HepG2 (cell line): ENCODE data around the gene SPIN1. TPM values are rescaled to one million over a fixed set of nuclear protein-coding genes. Genes with fewer than 3 reads are reported as not detected.
A peak's percentile ranks its signal among the peaks of the same experiment; 100 is the strongest.

ENCODE experiments used
- GPBP1L1 ChIP-seq: sonication (generic); formaldehyde crosslinking; IDR thresholded peaks from 2 replicates; pipeline ENCODE4 v1.5.0; 2020; ENCODE audit warnings: mild to moderate bottlenecking, missing genetic modification reagents
- HDAC1 ChIP-seq: sonication (generic); formaldehyde crosslinking; IDR thresholded peaks from 2 replicates; pipeline ENCODE4 v1.5.1; 2020; ENCODE audit warnings: mild to moderate bottlenecking, missing genetic modification reagents
- HNF1B ChIP-seq: sonication (generic); formaldehyde crosslinking; IDR thresholded peaks from 2 replicates; pipeline ENCODE4 v1.5.1; 2020; ENCODE audit warnings: mild to moderate bottlenecking, moderate library complexity, missing genetic modification reagents
- MAX ChIP-seq: IDR thresholded peaks from 2 replicates; pipeline ENCODE4 v1.6.1; 2012; ENCODE audit warnings: inconsistent platforms
- PRMT3 ChIP-seq: sonication (generic); formaldehyde crosslinking; IDR thresholded peaks from 2 replicates; pipeline ENCODE4 v1.8.1; 2022; ENCODE audit warnings: low read depth, mild to moderate bottlenecking, moderate library complexity, missing genetic modification reagents, borderline replicate concordance
- TOE1 ChIP-seq: sonication (generic); formaldehyde crosslinking; IDR thresholded peaks from 2 replicates; pipeline ENCODE4 v1.4.0; 2020; ENCODE audit warnings: mild to moderate bottlenecking, missing genetic modification reagents
- YEATS2 ChIP-seq: sonication (generic); formaldehyde crosslinking; IDR thresholded peaks from 2 replicates; pipeline ENCODE4 v1.4.0; 2020; ENCODE audit warnings: missing genetic modification reagents, borderline replicate concordance
- ZFX ChIP-seq: sonication (generic); formaldehyde crosslinking; IDR thresholded peaks from 2 replicates; pipeline ENCODE4 v1.4.0; 2020; ENCODE audit warnings: mild to moderate bottlenecking, low read depth, missing genetic modification reagents, moderate library complexity
- ZNF124 ChIP-seq: sonication (generic); formaldehyde crosslinking; IDR thresholded peaks from 2 replicates; pipeline ENCODE4 v1.4.0; 2020; ENCODE audit warnings: missing genetic modification reagents
- ZNF142 ChIP-seq: sonication (generic); formaldehyde crosslinking; IDR thresholded peaks from 2 replicates; pipeline ENCODE4 v1.4.0; 2020; ENCODE audit warnings: missing genetic modification reagents
- ZNF460 ChIP-seq: sonication (generic); formaldehyde crosslinking; IDR thresholded peaks from 2 replicates; pipeline ENCODE4 v1.5.1; 2020; ENCODE audit warnings: missing genetic modification reagents, mild to moderate bottlenecking, borderline replicate concordance
- ZNF747 ChIP-seq: sonication (generic); formaldehyde crosslinking; IDR thresholded peaks from 2 replicates; pipeline ENCODE4 v1.8.1; 2023; ENCODE audit warnings: missing genetic modification reagents, mild to moderate bottlenecking, borderline replicate concordance
- ZNF772 ChIP-seq: sonication (generic); formaldehyde crosslinking; IDR thresholded peaks from 2 replicates; pipeline ENCODE4 v1.5.0; 2020; ENCODE audit warnings: mild to moderate bottlenecking, missing genetic modification reagents
- ZNF800 ChIP-seq: sonication (generic); formaldehyde crosslinking; IDR thresholded peaks from 2 replicates; pipeline ENCODE4 v1.4.0; 2020; ENCODE audit warnings: missing genetic modification reagents
- ZNF891 ChIP-seq: sonication (generic); formaldehyde crosslinking; IDR thresholded peaks from 2 replicates; pipeline ENCODE4 v1.5.0; 2020; ENCODE audit warnings: mild to moderate bottlenecking, missing genetic modification reagents
- polyA plus RNA-seq, 8 experiments: library from polyadenylated mRNA; depleted of rRNA in 3 of 8; stranded (reverse) in 7 of 8; unstranded in 1 of 8; fragments of >200 nt; fragmentation: Illumina TruSeq in 4 of 8; extraction: Trizol in 4 of 8; gene quantifications; 2 replicates each; pipeline versions ENCODE4 v1.2.1 to v1.2.3, GENCODE V29; 2011 to 2016; ENCODE audit warnings: low read depth in 4 of 8, missing spikeins in 1 of 8, mixed read lengths in 1 of 8; ENCODE audit not compliant: insufficient read depth in 1 of 8
- total RNA-seq, 5 experiments: library from RNA; depleted of rRNA; stranded (reverse); fragments of >200 nt; fragmentation: Illumina TruSeq; extraction: Trizol; gene quantifications; 2 replicates each; pipeline ENCODE4 v1.2.3, GENCODE V29; 2016; ENCODE audit warnings: low read depth in 1 of 5

Gene SPIN1
- total and polyA plus RNA-seq, 2 of the 13 experiments (the other 11 are each of a cell fraction or from before 2014, with no cell fraction given): 20.0 to 24.3 TPM

GRCh38 chr9:88437210-88438146 lies 49.2 kb downstream of the SPIN1 start (continued):
- peak; percentile 73; the same call in 1 of the 2 replicates for TF ChIP-seq ZNF460
- TF ChIP-seq YEATS2 (CRISPR knock-in tag): no peak
- no peak for TF ChIP-seq HNF1B (CRISPR knock-in tag)
- no peak for TF ChIP-seq ZNF142 (CRISPR knock-in tag)
- no peak for TF ChIP-seq ZNF747 (CRISPR knock-in tag)
- TF ChIP-seq PRMT3: no peak
- no peak for TF ChIP-seq ZFX (CRISPR knock-in tag)
- no peak for TF ChIP-seq ZNF772 (CRISPR knock-in tag)
- TF ChIP-seq GPBP1L1: no peak
- no peak for TF ChIP-seq MAX
- TF ChIP-seq ZNF891: no peak
- TF ChIP-seq ZNF124: no peak
- TF ChIP-seq ZNF800 (CRISPR knock-in tag): no peak
- no peak for TF ChIP-seq TOE1 (CRISPR knock-in tag)
- peak; percentile 22; the same call in 1 of the 2 replicates for TF ChIP-seq HDAC1
